Measurements from ENCODE around the gene CHURC1. TPM values are rescaled to one million over a fixed set of nuclear protein-coding genes. Genes with fewer than 3 reads are reported as not detected.

The CHURC1 gene
- total RNA-seq, 4 donors from 2014 or later, result 50.9 to 93.8 (median 87.7) TPM

GRCh38 chr14:64947710-64948611, 33.7 kb downstream of the CHURC1 start:
- DNase-seq (ENCODE audit: low spot score in 2 of 2), result peak in 1 of 2 donors; percentile 48
- Histone ChIP-seq H3K4me3 (no peak overlapping the region), H3K4me1 (peaks cover 9% of the 10 kb centered on the region), H3K27ac (no peak overlapping the region), H3K27me3 (no peaks in the 10 kb centered on the region), H3K36me3 (peaks cover 30% of the 10 kb centered on the region), H3K9me3 (no peaks in the 10 kb centered on the region)
- no peak for TF ChIP-seq POLR2AphosphoS5 (IDR thresholded peaks at IDR 0.05)
- no peak for TF ChIP-seq EP300 (IDR thresholded peaks at IDR 0.05)
- TF ChIP-seq POLR2A (IDR thresholded peaks at IDR 0.05), result no peak
- TF ChIP-seq CTCF (IDR thresholded peaks at IDR 0.05), result no peak
- 82% methylated on average over 21 of the region's 28 CpGs for WGBS

GRCh38 chr14:64948612-64949210, 34.5 kb downstream of the CHURC1 start:
- no peak overlapping the region for H3K27ac ChIP-seq
- no peak for TF ChIP-seq POLR2AphosphoS5 (IDR thresholded peaks at IDR 0.05)
- TF ChIP-seq POLR2A (IDR thresholded peaks at IDR 0.05), result no peak
- no peak for TF ChIP-seq EP300 (IDR thresholded peaks at IDR 0.05)
- TF ChIP-seq CTCF (IDR thresholded peaks at IDR 0.05), result no peak
- H3K4me1 ChIP-seq, result peaks cover 3% of the 10 kb centered on the region
- no peaks in the 10 kb centered on the region for H3K27me3 ChIP-seq
- 84% methylated on average over 4 of the region's 8 CpGs for WGBS
- peaks cover 26% of the 10 kb centered on the region for H3K36me3 ChIP-seq
- H3K9me3 ChIP-seq, result no peaks in the 10 kb centered on the region
- peak; percentile 32 to 42 for DNase-seq (ENCODE audit: low spot score in 2 of 2)
- no peak overlapping the region for H3K4me3 ChIP-seq

DNA sequence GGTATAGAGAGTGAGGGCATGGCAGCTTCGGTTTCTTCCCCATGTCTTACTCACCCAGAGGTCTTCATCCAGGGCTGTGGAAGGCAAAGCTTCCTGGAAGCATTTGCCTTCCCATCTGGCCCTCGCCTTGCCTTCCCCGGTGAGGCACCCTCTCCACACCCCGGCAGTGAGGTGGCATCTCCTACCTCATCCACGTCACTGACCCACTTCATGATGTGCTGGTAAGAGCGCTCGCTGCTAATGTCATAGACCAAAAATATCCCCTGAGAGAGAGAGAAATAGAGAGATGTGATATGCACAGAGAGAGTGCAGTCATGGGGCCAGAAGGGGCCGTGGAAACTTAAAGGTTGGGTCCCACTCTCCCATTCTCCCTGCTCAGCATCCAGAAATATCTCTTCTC, 36.6 kb downstream of the CHURC1 start:
- H3K9me3 ChIP-seq, result no peaks in the 10 kb centered on the region
- H3K27ac ChIP-seq, result no peak overlapping the region
- DNase-seq (ENCODE audit: low spot score in 2 of 2), result peak; percentile 32 to 37
- H3K4me1 ChIP-seq, result peaks cover 7% of the 10 kb centered on the region
- peaks cover 26% of the 10 kb centered on the region for H3K36me3 ChIP-seq
- 96% methylated on average over 8 of the region's 8 CpGs for WGBS
- TF ChIP-seq CTCF (IDR thresholded peaks at IDR 0.05) (no peak), POLR2AphosphoS5 (IDR thresholded peaks at IDR 0.05) (no peak), POLR2A (IDR thresholded peaks at IDR 0.05) (no peak), EP300 (IDR thresholded peaks at IDR 0.05) (no peak)
- H3K27me3 ChIP-seq, result no peaks in the 10 kb centered on the region
- H3K4me3 ChIP-seq, result no peak overlapping the region

GRCh38 chr14:64951291-64951690, 37.0 kb downstream of the CHURC1 start:
- Histone ChIP-seq H3K4me3 (no peak overlapping the region), H3K36me3 (peaks cover 26% of the 10 kb centered on the region), H3K9me3 (no peaks in the 10 kb centered on the region), H3K27me3 (no peaks in the 10 kb centered on the region), H3K4me1 (peaks cover 11% of the 10 kb centered on the region), H3K27ac (no peak overlapping the region)
- peak; percentile 34 to 55 for DNase-seq (ENCODE audit: low spot score in 2 of 2)
- TF ChIP-seq CTCF (IDR thresholded peaks at IDR 0.05), result no peak
- no peak for TF ChIP-seq POLR2A (IDR thresholded peaks at IDR 0.05)
- no peak for TF ChIP-seq EP300 (IDR thresholded peaks at IDR 0.05)
- TF ChIP-seq POLR2AphosphoS5 (IDR thresholded peaks at IDR 0.05), result no peak
- WGBS, result 91% methylated on average over 5 of the region's 8 CpGs

- Histone ChIP-seq H3K4me1 (peaks cover 14% of the 10 kb centered on the region), H3K27ac (no peak overlapping the region), H3K4me3 (no peak overlapping the region), H3K27me3 (no peaks in the 10 kb centered on the region), H3K36me3 (peaks cover 26% of the 10 kb centered on the region), H3K9me3 (no peaks in the 10 kb centered on the region)
- TF ChIP-seq CTCF (IDR thresholded peaks at IDR 0.05) (no peak), EP300 (IDR thresholded peaks at IDR 0.05) (no peak), POLR2AphosphoS5 (IDR thresholded peaks at IDR 0.05) (no peak), POLR2A (IDR thresholded peaks at IDR 0.05) (no peak)
- peak; percentile 20 to 31 for DNase-seq (ENCODE audit: low spot score in 2 of 2)
Measured at GRCh38 chr14:64951724-64952123, 37.5 kb downstream of the CHURC1 start.
